KBM-7 (cell line): ENCODE results near the gene UPK3B.
"Not testable (repeated sequence)": the region's sequence is repeated elsewhere in the genome, so short reads cannot be mapped to it uniquely, and the experiment has no call there.

Experiments used
- DNase-seq: peaks from one replicate; pipeline ENCODE4 v3.0.0-alpha.2; 2015
- in situ Hi-C: fragments of 300-500 bp; cut with MboI; formaldehyde crosslinking; loops from 2 replicates; pipeline ENCODE4 v1.14.3; 2020; ENCODE audit warnings: low sequenced_read_pairs, low pct_unique_long_range_greater_than_20kb, mixed read lengths

UPK3B gene

DNA sequence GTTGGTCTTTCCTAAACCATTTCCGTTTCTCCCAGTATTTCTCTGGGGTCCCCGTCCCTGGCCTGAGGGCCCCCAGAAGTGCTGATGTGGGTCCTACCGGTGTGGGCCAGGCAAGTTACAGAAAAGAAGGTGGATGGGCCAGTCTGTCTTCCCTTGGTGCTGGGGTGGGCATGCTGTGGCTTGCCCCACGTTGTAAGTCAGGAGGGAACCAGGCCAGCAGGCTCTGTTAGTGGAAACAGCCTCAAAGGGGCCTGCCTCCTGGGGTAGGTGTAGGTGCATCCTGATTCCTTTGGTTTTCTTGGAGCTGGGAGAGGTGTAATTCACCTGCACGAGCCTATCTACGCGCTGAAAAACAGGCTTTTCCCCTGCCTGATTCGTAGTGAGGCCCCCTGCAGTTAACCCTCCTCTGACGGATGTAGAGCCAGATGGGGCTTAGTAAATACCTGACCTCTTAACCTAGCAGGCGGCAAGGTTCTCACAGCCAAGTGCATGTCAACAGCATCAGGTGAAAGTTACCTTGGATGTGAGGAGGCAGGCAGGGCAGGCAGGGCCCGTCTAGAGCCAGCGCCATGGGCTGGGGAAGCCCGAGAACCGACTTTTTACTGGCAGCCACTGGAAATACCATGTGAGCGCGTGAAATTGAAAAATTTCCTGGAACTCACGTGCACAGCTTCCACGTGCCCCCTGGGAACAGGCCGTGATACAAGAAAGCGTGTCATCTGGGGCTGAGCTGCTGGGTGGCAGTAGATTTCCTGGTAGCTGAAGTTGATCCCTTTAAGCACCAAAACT lies 24.3 kb upstream of the UPK3B start:
- DNase-seq, in situ Hi-C loops: not testable (repeated sequence)

DNA sequence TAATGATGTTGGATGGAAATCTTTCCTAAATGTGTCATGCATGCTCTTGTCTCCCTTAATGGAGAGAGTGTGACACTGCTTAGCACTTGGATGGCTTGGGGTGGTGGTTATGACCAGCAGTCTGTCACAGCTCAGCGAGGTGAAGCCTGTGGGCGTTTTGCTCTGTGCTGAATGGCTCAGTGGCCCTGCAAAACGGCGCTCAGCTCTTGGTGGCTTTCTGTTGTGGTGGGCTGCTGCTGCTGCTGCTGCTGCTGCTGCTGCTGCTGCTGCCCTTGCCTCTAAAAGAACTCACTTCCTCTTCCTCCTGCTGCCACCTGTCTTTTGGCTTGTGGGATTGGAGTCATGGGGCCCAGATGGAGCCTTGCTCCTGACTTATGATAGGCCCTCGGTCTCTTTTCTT lies 23.7 kb upstream of the UPK3B start:
- DNase-seq, in situ Hi-C loops: not testable (repeated sequence)

- in situ Hi-C loops, DNase-seq: not testable (repeated sequence)
Observed at GRCh38 chr7:76487969-76488368, 22.4 kb upstream of the UPK3B start.

GRCh38 chr7:76492139-76492538 lies 18.2 kb upstream of the UPK3B start:
- DNase-seq, in situ Hi-C loops: not testable (repeated sequence)

DNA sequence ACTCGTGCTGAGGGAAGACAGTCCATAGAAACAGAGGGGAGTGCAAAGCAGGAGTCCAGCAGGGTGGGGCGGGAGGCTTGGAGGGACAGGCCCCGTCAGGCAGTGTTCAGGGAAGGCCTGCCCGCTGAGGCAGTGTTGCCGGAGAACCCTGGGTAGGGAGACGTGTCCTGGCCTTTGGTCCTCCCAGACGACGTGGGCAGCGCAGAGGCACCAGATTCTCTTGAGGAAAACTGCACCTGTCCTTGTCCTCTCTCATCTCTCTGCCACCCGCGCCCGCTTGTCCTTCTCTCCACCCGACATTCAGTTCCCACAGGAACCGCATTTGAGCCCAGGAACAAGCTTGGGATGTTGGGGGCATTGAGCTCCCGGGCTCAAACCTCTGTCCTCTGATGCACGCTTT lies 14.6 kb upstream of the UPK3B start:
- in situ Hi-C loops, DNase-seq: not testable (repeated sequence)

- in situ Hi-C loops, DNase-seq: not testable (repeated sequence)
Observed at GRCh38 chr7:76497918-76498582, 12.3 kb upstream of the UPK3B start.

DNA sequence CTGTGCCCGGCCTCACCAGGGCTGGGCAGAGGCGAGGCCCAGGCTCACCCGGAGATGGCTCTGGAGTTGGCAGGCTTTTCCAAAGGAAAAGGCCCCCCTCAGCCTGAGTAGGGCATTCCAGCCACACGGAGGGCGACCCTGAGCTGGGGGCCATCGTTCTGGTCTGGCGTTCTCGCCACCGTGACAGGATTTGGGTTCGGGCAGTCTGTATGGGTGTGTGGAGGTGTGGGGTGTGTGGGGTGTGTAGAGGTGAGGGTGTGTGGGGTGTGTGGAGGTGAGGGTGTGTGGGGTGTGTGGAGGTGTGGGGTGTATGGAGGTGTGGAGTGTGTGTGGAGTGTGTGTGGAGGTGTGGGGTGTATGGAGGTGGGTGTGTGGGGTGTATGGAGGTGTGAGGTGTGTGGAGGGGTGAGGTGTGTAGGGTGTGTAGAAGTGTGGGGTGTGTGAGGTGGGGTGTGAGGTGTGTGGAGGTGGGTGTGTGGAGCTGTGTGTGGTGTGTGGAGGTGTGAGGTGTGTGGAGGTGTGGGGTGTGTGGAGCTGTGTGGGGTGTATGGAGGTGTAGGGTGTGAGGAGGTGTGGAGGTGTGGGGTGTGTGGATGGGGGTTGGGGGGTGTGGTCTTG lies 11.7 kb upstream of the UPK3B start:
- DNase-seq, in situ Hi-C loops: not testable (repeated sequence)

DNA sequence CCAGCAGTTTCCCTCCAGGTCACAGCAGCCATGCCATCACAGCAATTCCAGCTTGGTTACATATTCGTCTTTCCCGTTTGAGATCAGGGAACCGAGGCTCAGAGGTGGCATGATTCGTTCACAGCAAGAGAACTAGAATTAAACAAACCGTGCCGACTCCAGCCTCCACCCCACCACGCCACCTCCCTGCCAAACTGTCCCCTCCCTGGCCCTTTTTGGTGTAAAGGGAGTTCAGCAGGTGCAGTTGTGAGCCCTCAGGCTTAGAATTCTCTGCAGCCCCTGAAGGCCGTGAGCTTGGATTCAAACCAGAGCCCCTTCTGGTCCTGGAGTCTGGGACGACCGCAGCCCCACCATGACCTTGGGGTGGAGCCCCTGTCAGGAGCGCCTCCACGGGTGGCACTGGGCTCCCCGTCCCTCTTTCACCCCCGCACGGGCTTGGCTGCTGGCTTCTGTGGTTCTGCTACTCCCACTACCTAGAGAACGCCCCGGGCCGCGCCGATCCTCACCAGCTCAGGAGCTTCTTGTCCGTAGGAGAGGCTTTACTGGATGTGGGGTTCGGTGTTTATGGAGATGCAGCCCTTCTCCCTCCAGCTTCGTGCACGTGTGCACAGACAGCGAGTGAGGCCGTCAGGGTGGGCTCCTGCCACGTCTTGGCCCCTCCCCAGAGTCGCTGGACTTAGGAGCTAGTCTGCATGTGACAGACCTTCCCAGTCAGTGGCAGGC lies 11.0 kb upstream of the UPK3B start:
- in situ Hi-C loops, DNase-seq: not testable (repeated sequence)

DNA sequence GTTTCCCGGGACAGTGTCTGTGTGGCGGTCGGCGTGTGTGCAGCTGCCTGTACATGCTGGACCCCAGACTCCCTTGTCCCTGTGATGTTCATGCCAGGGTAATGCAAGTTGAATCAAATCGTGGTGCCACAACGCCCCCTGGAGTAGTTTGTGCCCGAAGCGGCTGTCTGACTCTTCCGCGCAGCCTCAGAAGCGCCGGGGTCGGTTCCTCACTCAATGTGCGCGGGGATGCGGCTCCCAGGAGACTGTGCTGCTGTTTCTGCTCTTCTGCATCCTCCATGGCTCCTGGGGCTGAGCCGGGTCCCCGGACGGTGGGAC lies 10.5 kb upstream of the UPK3B start:
- DNase-seq, in situ Hi-C loops: not testable (repeated sequence)

DNA sequence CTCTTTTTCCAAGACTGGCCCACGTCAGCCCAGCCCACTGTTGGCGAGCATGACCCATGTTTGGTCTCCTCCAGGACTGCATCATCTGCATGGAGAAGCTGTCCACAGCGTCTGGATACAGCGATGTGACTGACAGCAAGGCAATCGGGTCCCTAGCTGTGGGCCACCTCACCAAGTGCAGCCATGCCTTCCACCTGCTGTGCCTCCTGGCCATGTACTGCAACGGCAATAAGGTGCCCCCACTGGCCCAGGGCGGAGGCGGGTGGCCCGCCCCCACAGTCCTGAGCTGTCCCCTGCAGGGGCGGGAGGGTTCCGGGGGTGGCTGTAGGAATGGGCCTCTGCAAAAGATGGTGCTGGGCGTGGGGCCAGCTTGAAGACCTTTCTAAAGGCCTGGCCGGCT lies 8.1 kb upstream of the UPK3B start:
- DNase-seq, in situ Hi-C loops: not testable (repeated sequence)

DNA sequence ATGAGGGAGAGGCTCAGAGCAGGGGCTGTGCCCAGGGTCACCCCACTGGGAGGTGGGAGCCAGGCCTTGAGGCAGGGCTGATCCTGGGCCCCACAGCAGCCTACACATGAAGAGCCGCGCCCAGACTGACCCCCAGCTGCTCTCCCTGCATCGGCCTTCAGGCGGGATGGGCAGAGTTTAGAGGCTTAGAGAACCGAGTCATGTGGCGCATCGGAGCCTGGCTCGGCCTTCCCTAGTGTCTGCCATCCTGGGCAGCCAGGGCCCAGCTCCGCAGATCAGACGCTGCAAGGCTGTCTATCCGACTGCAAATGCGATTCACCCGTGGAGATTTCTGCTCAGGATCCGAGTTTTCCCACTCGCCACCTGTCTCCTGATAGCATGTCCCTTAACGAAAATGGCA lies 7.5 kb upstream of the UPK3B start:
- DNase-seq, in situ Hi-C loops: not testable (repeated sequence)

DNA sequence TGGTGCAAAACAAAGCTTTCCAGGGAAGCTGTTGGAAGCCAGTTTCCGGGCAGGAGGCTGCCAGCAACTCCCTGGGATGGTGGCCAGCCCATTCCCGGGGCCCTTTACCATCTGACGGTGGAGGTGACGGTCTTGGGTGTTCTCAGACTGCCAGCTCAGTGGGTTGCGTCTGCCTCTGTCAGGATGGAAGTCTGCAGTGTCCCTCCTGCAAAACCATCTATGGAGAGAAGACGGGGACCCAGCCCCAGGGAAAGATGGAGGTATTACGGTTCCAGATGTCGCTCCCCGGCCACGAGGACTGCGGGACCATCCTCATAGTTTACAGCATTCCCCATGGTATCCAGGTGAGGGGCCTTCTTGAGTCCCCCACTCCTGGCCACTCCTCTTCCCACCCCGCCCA lies 7.1 kb upstream of the UPK3B start:
- in situ Hi-C loops, DNase-seq: not testable (repeated sequence)

- DNase-seq, in situ Hi-C loops: not testable (repeated sequence)
Observed at GRCh38 chr7:76504351-76505167, 5.8 kb upstream of the UPK3B start.

DNA sequence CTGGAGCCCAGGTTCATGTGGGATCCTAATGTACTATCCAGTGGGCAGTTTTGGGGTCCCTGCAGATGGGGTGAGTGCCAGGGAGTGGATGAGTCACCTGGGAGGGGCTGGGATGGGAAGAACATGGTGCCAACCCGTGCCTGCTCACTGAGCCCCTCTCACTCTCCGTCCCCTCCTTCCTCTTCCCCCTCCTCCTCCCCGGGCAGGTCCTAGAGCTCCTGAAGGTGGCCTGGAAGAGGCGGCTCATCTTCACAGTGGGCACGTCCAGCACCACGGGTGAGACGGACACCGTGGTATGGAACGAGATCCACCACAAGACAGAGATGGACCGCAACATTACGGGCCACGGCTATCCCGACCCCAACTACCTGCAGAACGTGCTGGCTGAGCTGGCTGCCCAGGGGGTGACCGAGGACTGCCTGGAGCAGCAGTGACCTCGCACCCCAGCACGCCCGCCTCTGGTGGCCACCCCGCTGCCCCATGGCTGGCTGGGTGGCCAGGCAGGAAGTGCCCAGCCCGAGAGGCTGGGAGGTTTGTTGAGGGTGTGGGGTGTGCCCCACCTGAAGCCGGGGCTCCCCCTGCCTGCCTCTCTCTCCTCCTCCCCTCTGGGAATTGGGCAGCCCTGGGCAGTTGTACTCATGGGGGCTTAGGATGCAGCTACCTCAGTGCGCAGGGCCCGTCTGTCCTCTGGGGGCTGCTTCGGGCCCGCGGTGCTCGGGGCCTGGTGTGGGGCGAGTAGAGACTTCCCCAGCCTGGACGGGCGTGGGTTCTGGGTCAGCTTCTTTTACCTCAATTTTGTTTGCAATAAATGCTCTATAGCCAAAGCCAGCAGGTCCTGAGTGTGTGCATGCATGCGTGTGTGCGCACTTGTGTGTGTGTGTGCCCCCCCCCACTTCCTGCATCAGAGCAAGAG lies 4.9 kb upstream of the UPK3B start:
- in situ Hi-C loops, result no loop called here
- no peak for DNase-seq

DNA sequence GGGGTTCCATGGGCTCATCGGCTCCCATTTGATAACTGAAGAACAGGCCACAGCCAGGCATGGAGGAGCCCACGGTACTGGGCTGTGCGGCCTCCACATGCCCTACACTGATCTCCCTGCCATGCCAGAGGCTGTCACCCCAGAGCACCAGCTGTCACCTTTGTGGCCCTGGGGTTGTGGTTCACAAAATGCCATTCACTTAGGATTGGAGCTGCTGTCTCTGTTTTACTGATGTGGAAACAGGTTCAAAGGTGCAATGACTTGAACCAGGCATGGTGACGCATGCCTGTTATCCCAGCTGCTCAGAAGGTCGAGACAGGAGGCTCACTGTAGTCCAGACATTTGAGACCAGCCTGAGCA lies 4.3 kb upstream of the UPK3B start:
- in situ Hi-C loops, result no loop called here
- no peak for DNase-seq

DNA sequence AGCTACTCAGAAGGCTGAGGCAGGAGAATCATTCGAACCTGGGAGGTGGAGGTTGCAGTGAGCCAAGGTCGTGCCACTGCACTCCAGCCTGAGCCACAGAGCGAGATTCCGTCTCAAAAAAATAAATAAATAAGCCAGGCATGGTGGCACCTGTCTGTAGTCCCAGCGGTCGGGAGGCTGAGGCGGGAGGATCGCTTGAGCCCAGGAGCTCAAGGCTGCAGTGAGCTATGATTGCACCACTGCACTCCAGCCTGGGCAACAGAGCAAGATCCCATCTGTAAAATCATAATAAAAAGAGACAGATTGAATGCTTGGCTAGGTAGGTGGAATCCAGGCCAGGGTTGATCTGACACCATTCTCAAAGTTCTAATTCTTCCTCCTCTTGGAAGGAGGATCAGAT lies 3.7 kb upstream of the UPK3B start:
- DNase-seq, in situ Hi-C loops: not testable (repeated sequence)

GRCh38 chr7:76507723-76508406 lies 2.5 kb upstream of the UPK3B start:
- in situ Hi-C loops, result no loop called here
- peak; percentile 39 for DNase-seq
